ENCODE results near the gene PAIP2.
"Not testable (repeated sequence)": the region's sequence is repeated elsewhere in the genome, so short reads cannot be mapped to it uniquely, and the experiment has no call there.

Gene PAIP2

GRCh38 chr5:139335811-139336210 is 5.8 kb upstream of the PAIP2 start:
- no peak for DNase-seq

DNA sequence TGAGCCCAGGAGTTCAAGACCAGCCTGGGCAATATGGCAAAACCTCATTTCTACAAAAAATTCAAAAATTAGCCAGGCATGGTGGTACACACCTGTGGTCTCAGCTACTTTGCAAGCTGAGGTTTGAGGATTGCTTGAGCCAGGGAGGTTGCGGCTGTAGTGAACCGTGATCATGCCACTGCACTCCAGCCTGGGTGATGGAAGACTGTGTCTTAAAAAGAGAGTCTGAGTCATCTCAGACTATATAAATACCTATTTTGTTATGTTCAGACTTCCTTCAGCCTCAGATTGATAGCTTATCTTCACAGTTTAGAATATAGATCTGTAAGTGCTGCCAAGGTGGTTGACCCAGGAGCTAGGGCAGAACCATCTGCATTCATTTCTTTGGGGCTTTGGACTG is 1.6 kb upstream of the PAIP2 start:
- DNase-seq, result no peak

GRCh38 chr5:139341187-139341688 is 416 bp upstream of the PAIP2 start:
- DNase-seq, result no peak

GRCh38 chr5:139342423-139342723 is 719 bp downstream of the PAIP2 start:
- DNase-seq, result no peak

- DNase-seq, result no peak
Measured at GRCh38 chr5:139343476-139343875, 1.8 kb downstream of the PAIP2 start.

DNA sequence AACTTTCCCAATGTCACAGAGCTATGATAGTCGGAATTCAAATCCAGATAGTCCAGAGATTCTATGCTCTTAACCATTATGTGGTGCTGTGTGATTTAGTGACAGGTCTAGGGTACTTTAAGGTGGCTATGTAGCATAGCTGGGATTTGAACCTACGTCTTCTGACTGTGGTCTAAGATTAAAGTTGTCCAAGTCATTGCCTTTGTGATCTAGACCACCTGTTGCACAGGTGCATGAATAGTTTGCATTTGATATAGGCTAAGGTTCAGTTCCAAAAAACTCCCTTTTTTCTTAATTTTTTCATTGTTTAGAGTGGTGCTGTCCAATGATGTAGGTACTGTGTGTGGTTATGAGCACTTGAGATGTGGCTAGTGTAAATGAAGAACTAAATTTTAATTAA is 2.5 kb downstream of the PAIP2 start:
- no peak for DNase-seq

GRCh38 chr5:139345442-139345841 is 3.8 kb downstream of the PAIP2 start:
- DNase-seq, result not testable (repeated sequence)

DNA sequence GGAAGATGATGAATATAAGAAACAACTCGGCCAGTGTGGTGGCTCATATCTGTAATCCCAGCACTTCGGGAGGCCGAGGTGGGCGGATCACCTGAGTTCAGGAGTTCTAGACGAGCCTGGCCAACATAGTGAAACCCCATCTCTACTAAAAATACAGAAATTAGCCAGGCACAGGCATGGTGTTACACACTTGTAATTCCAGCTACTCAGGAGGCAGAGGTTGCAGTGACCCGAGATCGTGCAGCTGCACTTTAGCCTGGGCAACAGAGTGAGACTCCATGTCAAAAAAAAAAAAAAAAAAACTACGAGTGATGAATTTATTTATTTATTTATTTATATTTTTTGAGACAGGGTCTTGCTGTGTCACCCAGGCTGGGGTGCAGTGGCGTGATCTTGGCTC is 6.2 kb downstream of the PAIP2 start:
- DNase-seq, result not testable (repeated sequence)

DNA sequence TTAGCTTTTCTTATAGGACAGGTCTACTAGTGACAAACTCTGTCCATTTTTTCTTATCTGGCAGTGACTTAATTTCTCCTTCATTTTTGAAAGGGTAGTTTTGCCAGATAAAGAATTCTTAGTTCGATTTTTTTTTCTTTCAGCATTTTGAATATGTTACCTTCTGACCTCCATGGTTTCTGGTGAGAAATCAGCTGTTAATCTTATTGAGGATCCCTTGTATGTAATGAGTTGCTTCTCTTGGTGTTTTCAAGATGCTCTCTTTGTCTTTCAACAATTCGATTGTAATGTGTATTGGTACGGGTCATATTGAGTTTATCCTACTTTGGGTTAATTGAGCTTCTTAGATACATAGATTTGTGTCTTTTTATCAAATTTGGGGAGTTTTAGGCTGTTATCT is 12.5 kb downstream of the PAIP2 start:
- DNase-seq, result no peak

- not testable (repeated sequence) for DNase-seq
Measured at GRCh38 chr5:139355900-139356299, 14.2 kb downstream of the PAIP2 start.

DNA sequence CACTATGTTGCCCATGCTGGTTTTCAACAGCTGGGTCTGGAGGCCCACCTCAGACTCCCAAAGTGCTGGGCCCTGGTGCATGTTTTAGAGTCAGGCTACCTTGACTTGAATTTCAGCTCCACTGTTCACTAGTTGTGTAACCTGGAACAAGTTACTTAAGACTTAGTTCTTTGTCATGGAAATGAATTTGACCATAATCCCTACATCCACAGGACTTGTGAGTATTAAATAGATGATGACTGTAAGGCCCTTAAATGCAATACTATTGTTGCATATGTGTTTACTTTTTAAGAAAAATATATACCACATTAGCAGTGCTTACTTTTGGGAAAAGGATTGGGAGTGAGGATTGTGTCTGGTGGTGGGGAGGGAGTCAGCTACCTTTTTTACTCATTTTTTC is 16.4 kb downstream of the PAIP2 start:
- no peak for DNase-seq

- no peak for DNase-seq
Measured at GRCh38 chr5:139360384-139360783, 18.7 kb downstream of the PAIP2 start.

DNA sequence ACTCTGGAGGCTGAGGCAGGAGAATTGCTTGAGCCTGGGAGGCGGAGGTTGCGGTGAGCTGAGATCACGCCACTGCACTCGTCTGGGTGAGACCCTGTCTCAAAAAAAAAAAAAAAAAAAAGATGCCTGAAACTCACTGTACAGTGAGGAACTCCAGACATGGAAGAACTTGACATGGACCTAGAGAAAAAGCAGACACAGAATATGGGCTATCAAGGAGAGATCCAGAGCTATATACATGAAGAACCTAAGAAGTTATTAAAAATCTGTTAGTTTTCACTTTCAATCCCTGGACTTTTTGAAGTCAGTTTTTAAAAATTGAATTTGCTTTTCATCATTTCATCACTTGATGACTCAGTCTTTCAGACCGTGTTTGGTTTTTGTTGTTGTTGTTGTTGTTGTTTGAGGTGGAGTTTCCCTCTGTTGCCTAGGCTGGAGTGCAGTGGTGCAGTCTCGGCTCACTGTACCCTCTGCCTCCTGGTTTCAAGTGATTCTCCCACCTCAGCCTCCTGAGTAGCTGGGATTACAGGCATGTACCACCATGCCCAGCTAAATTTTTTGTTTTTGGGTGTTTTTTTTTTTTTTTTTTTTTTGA is 20.3 kb downstream of the PAIP2 start:
- no peak for DNase-seq

GRCh38 chr5:139363937-139364336 is 22.3 kb downstream of the PAIP2 start:
- DNase-seq, result no peak

- DNase-seq, result no peak
Measured at GRCh38 chr5:139364466-139364865, 22.8 kb downstream of the PAIP2 start.

- DNase-seq, result no peak
Measured at GRCh38 chr5:139368613-139369012, 27.0 kb downstream of the PAIP2 start.

- no peak for DNase-seq
Measured at GRCh38 chr5:139369181-139369580, 27.5 kb downstream of the PAIP2 start.

GRCh38 chr5:139371482-139372435 is 30.1 kb downstream of the PAIP2 start:
- no peak for DNase-seq

GRCh38 chr5:139374909-139375308 is 33.3 kb downstream of the PAIP2 start:
- DNase-seq, result no peak

GRCh38 chr5:139376364-139376763 is 34.7 kb downstream of the PAIP2 start:
- DNase-seq, result no peak

GRCh38 chr5:139377226-139377625 is 35.6 kb downstream of the PAIP2 start:
- DNase-seq, result no peak

DNA sequence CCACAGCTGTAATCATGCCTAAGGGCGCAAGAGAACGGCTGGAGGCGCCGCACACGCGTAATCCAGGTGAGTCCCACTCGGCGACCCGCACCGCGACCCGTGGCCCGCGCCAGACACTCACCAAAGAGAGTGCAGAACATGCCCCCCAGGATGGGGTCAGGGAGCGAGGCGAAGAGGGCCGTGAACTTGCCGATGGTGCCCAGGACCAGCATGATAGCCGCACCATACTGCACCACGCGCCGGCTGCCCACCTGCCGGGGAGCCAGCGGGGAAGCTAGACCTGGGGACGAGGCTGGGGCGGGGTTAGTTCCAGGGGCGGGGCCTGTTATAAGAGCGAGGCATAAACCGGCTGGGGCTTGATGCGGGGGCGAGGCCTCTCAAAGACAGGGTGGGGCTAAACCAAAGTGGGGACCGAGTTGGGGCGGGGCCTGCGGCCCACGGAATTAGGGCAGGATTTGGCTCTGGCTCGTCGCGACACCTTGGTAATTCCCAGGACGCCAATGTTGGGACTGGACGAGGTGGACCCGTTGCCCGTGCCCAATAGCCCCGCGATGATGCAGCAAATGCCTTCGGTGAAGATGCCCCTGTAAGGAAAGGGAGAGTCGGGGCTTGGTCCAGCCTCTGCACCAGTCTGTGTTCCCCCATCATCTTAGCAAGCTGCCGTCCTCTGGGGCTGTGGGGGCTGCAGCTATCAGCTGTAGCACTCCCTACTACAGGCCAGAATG is 36.6 kb downstream of the PAIP2 start:
- no peak for DNase-seq

DNA sequence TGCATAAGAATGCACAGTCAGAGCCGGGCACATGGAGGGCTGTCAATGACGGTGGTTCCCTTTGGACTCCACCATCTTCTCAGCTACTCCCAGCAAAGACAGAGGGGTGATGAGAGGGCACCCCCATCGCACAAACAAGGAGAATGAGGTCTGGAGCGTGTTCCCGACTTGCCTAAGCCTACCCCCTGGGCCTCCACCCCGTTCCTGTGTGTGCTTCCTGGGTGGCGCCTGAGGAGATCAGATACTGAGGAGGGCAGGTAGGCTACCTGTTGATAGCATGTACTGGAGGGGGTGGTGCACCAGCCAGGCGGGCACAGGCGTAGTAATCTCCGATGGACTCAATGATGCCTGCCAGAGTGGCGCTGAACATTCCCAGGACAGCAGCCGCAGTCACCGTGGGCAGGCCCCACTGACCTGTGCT is 37.3 kb downstream of the PAIP2 start:
- no peak for DNase-seq
